GM21390 (cell line): ENCODE data around the gene SLMAP.
"Not testable (repeated sequence)": the region's sequence is repeated elsewhere in the genome, so short reads cannot be mapped to it uniquely, and the experiment has no call there.

Source experiments
- ATAC-seq: cut with Tn5 transposase; IDR thresholded peaks from one replicate; pipeline ENCODE4 v1.9.1; 2021; ENCODE audit not compliant: unreplicated experiment

SLMAP gene

DNA sequence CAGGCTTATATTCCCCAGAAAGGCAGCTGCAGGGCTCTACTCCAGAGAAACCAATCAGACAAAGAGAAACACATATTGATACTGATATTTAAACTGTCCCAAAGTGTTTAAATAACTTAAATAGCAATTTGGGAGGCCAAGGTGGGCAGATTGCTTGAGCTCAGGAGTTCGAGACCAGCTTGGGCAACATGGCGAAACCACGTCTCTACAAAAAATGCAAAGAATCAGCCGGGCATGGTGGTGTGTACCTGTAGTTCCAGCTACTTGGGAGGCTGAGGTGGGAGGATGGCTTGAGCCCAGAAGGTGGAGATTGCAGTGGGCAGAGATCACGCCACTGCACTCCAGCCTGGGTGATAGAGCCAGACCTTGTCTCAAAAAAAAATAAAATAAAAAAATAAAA is 128.3 kb downstream of the SLMAP start:
- ATAC-seq: not testable (repeated sequence)

DNA sequence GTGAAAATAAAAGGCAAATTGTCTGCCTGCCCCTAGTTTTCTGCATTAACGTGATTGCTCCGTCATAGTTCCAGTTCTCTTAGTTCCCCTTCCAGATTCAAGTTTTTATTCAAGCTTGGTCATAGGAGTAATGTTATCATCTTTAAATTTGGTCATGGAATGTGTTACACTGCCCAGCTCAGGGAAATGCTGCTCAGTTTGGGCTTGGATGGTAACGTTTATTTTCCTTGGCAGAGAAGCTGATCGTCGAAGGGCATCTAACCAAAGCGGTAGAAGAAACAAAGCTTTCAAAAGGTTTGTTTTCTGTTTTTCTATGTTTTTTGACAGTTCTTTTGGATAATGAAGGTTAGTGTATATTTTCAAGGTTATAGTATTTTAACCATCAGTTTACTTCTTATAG is 133.7 kb downstream of the SLMAP start:
- no peak for ATAC-seq

DNA sequence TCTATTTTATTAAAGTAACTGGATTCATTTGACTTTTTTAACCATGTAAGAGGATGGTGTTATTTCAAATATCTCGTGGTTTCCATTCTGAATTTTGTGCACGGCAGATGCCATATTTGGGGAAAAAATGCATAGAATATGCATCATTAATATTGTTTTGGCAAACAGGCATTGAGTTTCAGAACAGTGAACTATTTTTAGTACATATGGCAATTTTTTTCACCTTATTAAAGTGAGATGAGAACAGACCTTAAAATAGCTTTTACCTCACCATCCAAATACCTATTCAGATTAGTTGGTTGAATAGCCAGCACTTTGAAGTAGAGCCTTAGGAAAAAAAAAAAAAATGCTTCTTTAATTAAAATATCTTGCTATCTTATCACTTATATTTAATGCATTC is 134.8 kb downstream of the SLMAP start:
- no peak for ATAC-seq

DNA sequence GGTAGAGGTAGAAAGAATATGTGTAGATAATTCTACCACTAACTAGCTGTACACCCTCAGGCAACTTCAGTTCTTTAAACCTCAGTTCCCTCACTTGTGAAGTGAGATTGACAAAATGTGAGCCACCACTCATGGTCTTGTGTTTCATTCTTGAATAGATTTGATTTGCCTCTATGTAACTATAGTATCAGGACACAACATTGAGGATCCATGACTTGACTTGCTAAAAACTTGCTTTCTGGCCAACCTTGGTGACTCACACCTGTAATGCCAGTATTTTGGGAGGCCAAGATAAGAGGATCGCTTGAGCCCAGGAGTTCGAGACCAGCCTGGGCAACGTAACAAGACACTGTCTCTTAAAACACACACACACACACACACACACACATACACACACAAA is 136.3 kb downstream of the SLMAP start:
- ATAC-seq: no peak

DNA sequence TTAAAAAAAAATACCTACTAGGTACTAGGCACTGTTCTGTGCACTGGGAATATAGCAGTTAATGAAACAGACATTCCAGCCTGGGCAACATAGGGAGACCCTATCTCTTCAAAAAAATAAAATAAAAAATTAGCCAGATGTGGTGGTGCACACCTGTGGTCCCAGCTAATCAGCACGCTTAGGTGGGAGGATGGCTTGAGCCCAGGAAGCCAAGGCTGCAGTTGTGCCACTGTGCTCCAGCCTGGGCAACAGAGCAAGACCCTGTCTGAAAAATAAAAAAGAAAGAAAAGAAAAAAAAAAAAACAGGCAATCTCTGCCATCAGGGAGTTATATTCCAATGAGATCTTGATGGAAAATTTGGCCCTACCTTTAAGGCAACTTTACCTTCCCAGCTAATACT is 137.0 kb downstream of the SLMAP start:
- ATAC-seq: no peak

DNA sequence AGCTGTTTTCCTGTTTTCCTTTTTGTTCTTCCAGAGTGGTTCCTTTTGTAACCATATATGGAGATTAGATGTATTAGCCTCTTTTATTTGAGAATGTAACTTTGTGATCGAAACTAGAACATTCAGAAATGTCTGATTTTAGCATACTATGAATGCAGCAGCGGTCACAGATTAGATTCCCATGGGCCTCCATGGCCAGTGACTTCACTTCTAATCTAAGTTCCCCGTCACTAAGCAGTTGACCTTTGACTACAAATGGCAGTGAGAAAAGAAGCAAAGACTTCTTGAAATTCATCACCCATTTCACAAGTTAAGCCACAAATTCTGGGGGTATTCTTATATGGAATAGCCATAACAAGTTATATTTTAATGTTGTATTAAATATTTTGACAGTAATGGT is 137.6 kb downstream of the SLMAP start:
- no peak for ATAC-seq

DNA sequence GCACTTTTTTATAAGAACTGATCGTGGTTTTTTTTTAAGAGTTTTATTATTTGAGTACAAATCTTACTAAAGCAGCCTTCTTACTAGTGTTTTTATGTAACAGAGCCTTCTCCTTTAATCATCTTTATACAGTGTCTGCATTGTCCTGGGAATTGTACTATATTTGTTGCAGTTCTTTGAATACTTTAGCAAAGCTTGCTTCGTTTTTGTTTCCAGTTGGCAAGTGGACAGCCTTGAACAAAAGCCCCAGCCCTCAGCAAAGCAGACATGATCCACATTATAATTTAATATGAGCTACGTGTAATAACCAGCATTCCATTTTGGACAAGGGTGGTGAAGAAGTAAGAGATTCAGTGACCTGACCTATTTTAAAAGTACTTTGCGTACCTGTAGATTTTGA is 139.9 kb downstream of the SLMAP start:
- no peak for ATAC-seq

DNA sequence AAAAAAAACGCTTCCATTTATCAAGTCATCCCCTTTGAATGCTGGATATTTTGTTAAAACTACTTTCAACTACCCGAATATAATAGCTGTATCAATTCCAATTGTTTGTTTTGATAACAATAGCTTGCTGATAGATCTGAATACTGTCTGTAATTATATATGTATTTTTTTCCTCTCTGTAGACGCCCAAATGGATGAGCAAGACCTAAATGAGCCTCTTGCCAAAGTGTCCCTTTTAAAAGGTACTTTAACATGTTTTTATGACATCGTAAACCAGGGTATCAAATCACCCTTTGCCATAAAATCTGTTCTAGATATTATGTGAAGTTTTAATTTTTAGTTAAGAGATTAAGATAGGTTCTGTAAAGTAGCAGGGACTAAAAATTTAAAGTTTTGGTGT is 140.6 kb downstream of the SLMAP start:
- no peak for ATAC-seq

DNA sequence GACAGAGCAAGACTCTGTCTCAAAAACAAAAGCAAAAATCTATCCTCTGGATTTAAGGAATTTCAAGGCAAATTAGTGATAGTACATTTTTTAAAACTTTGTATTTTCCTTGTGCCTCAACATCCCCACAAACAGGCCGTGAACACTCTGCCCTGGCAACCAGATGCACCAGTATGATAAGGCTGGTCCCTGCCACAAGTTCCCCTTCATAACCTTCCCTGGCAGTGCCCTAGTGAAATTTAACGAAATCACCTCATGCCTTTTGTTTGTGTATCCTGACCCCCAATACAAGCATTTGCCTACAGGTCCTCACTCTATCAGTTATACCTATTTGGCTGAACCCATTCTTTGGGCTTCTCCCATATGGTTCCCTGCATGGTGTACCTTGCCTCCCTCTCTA is 144.7 kb downstream of the SLMAP start:
- no peak for ATAC-seq

DNA sequence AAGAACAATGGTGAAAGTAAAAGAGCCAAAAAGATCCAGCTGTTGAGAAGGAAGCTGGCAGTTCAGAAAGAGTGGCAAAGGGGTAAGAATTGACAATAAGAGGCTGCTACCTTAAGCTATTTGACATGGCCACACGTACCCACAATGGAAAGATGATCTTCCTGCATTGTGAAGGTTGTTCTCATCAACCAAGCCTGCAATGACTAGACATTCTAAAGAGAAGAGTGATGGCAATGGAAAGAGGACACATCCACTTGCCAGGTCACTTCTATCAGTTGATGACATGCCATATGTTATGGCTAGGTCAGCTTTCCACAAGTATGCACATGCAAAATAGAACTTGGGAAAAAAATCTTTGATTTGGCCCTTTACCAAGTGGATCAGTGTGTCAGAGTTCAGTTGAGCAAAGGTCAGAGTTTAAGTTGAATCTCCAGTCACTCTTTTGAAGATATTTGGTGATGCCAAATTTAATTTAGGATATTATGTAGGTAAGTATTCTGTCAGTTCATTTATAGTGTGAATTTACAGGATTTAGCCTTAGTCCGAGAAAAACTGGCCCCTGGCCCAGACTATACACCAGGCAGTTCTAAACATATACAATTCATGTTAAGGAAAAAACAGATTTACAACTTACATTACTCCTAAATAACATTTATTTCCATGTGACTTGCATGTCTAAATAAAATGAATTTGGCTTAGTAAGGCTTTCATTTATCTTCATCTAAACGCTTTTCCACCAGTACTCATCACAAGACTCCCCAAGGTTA is 147.2 kb downstream of the SLMAP start:
- no peak for ATAC-seq

DNA sequence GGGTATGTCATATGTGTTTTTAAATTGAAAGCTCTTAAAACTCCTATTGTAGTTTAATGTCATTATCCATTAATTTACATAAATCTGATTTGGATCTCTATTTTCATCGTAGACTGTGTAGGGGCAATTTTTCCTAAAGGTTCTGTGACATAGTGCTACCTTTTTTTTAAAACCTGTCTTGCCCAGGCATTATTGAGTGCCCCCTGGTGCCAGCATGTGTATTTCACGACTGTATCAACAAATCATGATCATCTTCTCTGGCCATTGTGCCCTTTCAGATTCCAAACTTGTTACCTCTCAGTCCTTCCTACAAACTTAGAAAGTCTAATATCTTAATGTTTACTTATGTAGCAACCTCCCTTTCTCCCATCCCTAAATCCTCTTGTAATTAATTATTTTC is 154.9 kb downstream of the SLMAP start:
- no peak for ATAC-seq

DNA sequence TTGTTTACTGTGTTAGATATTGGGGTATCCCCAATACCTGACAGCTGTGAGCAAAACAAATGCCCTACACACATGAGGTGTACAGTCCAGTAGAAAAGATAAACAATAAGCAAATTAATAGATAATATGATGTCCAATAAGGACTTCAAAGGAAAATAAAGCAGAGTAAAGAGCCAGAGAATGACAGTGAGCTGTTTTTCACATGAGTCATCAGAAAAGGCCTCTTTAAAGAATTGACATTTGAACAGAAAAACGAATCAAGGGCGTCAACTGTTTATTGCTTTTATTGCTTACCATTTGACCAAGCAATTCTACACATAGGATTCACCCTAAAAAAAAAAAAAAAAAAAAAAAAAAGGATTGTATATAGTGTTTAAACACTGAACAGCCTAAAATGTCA is 155.5 kb downstream of the SLMAP start:
- no peak for ATAC-seq

DNA sequence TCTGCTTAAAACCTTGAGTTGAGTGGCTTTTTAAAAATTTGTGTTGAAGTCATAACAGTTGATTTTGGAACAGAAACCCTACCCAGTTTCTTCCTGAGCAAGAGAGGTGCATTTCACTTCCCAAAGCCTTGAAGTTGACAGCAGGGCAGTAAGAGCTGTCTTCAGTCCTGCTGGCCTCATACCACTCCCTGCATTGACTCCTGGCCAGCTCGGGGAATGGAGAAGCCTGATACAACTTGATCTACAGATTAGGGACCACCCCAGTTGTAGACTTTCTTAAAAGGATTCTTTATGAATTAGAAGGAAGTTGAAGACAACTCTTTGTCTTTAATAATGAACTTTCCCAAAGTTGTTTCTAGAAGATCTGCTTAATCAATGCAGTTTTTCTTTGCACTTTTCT is 161.5 kb downstream of the SLMAP start:
- no peak for ATAC-seq

DNA sequence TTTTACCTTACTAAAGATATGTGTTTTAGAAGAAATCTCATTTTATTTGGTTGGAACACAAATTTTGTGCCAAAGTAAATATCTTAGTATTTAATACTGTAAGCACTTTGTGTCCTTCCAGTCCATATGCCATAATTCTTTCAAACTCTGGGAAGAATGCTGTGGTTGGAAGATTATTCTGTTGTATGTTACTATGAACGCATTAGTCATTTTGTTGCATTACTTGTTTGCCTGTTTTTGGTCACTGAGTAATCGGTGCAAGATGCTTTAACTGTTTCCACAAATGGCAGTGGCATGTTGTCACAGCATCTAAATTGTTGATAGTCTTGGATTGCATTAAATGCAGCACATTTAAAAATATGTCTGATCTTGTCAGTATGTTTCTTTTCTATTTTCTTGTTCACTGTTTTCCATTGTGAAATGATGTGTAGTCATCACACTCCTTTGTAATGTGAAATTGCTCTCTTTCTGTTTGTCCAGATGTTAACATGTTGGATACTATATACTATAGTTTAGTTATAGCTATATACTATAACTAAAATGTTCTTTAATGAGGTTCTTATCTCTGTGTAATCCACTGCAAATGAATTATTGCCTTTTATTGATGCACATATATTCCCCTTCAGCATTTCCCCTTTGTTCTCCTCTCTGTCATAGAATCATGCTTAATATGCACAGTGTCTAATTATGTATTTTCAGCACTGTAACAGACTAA is 162.2 kb downstream of the SLMAP start:
- ATAC-seq: no peak

DNA sequence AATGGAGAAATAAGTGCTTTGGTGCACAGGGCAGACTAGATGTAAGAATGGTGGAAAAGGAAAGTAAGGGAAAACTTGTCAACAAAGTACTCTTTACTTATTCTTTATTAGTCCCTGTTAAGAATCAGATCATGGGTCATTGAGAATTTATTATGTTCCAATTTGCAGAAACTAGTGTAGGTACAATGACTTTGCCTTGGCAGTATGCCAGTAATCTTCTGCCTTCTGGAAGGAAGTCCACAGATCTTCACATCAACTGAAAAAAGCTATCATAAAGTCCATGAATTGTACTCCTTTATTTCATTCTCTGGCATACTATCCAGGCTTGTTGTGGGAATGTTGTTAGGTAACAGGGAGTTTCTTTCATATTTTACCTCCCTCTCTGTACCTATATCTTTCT is 163.9 kb downstream of the SLMAP start:
- ATAC-seq: no peak

DNA sequence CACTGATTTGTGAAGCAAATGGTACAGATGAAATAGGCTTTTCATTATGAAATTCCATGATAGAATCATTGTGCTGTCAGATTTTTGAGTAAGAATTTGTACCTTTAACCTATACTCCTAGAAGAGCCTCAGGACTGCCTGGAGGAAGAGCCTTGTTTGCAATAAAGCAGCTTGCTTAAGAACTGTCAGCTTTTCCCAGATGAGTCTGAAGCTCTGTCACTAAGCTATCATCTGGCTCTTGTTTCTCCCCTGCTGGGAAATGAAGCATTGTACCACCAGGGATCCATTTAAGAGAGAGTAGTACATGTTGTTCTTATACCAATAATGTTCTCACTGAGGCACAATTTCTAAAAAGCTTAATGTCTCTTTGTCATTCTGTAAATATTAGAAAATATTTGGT is 167.0 kb downstream of the SLMAP start:
- no peak for ATAC-seq

DNA sequence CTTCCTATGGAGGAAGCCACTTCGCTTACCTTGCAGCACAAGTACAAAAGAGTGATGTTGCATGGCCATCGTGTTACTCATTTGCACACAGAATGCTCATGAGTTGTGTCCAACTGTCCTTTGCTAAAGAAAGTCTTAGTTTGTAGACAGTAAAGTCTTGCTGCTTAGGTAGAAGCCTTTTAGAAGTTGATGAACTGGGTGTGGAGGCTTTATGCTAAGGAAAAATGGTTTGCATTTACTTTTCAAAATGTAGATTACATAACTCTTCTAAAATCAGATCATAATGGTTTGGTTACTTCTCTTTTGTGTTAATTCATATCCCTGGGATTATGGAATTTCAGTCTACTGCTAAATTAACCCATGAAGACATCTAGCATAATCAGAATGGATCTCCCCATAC is 167.6 kb downstream of the SLMAP start:
- ATAC-seq: no peak

DNA sequence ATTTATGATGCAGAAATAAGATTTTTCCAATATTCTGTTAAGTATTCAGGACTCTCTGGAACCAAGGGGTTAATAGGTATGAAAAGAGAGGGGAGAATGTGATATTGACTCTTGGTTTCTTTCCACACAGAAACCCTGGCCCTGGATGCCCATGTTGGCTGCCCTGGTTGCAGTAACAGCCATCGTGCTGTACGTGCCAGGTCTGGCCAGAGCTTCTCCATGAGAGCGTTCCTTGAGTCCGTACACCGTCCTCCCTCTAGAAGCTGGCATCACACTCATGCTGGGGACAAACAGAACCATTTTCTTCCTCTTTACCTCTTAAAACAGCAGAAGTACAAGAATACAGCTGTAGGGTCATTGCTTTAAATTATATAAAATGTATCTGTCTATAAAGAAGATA is 171.1 kb downstream of the SLMAP start:
- no peak for ATAC-seq

DNA sequence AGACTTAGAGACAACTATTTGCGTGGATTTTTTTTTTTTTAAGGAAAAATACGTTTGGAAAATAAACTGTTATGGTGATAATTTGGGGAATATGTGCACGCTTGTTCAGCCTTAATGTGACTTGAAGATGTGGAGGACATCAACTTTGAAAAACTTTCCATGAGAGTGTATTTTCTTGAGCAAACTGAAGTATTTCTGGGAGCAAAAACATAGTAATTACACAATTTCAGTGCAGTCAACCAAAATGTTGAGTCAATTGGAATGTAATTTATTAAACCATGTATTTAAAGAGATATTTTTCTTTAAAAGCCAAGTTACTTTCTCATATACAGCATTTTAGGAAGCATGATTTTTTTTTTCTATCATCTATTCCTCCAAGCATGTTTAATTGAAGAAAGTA is 171.8 kb downstream of the SLMAP start:
- ATAC-seq: no peak

DNA sequence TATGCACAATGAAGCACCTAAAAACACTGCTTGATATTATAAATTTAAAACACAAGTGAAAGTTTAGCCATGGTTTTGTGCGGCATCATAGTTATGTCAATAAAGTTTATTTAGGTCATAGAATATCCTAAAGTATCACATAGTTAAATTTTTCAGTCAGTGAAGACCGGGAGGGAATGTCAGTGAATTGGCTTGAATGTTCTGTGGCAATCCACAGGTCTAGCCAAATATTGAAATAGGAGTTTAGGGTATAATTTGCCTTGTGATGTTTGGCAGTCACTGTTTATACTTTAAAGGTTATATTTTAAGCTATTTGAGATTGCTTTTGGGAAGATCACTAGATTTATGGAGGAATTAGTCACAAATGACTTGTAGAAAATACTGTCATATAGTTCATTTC is 172.4 kb downstream of the SLMAP start:
- ATAC-seq: no peak

DNA sequence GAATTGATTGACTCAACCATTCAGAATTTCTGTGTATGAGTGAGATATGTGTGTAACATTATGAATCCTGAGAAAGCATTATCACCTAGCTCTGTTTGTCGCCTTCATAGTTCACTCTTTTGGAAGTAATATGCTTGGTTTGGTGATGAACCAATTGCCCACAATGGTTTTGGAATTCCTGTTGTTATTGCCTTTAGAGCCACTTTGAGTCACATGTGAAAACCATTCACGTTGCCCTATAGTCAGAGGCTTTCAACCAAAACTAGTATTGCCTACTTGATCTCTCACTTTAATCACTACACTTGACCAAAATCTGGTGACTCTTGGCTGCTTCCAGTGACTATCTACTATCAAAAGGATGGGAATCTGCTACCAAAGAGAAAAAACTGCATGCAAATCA is 173.9 kb downstream of the SLMAP start:
- no peak for ATAC-seq

DNA sequence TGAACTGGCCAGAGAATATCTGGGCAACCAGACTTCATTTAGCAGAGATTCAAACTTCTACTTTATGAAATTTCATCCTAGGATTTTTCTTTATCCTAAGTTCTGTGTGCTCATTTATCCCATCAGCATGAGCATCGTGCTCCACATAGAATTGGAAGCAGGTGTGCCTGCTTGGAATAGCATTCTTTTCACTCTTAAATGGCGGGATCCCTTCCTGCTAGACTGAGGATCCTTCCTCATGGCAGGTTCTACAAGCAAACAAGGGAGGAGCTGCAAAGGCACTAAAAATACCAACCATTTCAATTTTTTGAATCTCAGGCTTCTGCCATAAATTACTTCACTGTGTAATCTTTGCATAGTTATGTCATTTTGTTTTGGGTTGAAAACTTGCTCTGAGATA is 177.5 kb downstream of the SLMAP start:
- ATAC-seq: no peak

DNA sequence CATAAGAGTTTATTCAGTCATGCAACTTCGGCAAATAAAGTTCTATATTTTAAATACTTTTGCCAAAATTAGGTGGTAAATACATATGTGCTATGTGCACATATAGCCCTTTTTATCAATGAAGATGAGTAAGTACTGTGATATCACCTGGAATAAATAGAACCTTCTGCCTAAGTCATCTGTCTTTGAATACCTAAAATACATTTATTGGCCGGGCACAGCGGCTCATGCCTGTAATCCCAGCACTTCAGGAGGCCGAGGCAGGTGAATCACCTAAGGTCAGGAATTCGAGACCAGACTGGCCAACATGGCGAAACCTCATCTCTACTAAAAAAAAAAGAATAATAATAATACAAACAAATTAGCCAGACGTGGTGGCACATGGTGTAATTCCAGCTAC is 178.3 kb downstream of the SLMAP start:
- ATAC-seq: no peak
